B cell (primary cell): ENCODE results near the gene SFTPB. TPM values are rescaled to one million over a fixed set of nuclear protein-coding genes. Genes with fewer than 3 reads are reported as not detected.

ENCODE experiments used
- ATAC-seq: fragments of 200-7000 bp; cut with Tn5 transposase; one replicate; pipeline ENCODE4 v1.10.0; 2021; ENCODE audit warnings: low read depth, mild to moderate bottlenecking, moderate number of reproducible peaks, moderate library complexity
- CTCF ChIA-PET: fragments of 350-600 bp; sonication (Branson Sonifier 250); formaldehyde crosslinking; loops from one replicate; lab custom pipeline; 2021; ENCODE audit warnings: antibody characterized with exemption, inconsistent platforms; lab: Charles Lee
- POLR2A ChIA-PET: fragments of 350-600 bp; sonication (Branson Sonifier 250); formaldehyde crosslinking; loops from one replicate; lab custom pipeline; 2021; ENCODE audit warnings: antibody characterized with exemption; lab: Charles Lee
- DNase-seq: peaks from one replicate; pipeline ENCODE4 v3.0.0; 2013
- H2AFZ ChIP-seq: 2 replicates; pipeline ENCODE4 v1.6.1; 2012; ENCODE audit warnings: mild to moderate bottlenecking, low read depth, low read length; ENCODE audit not compliant: insufficient read depth, poor library complexity, severe bottlenecking
- H3K27ac ChIP-seq, 2 donors: 1 replicate in 1 of 2; 2 replicates in 1 of 2; pipeline ENCODE4 v1.5.1; 2012 to 2013; ENCODE audit warnings: low read length in 2 of 2, mild to moderate bottlenecking in 2 of 2, moderate library complexity in 1 of 2
- H3K27me3 ChIP-seq, 4 experiments: fragments of 200-600 bp in 1 of 4; sonication (generic) in 1 of 4; replicated peaks in 1 of 4; 1 replicate in 2 of 4; 2 replicates in 2 of 4; pipeline versions ENCODE4 v1.6.1 to v1.7.0; 2013 to 2016; ENCODE audit warnings: low read length in 3 of 4, mild to moderate bottlenecking in 2 of 4, mixed read lengths in 1 of 4, moderate library complexity in 1 of 4; ENCODE audit not compliant: insufficient read depth in 4 of 4, control insufficient read depth in 3 of 4; ENCODE audit errors: control extremely low read depth in 1 of 4
- H3K36me3 ChIP-seq, 2 experiments: replicated peaks in 1 of 2; 1 replicate in 1 of 2; 2 replicates in 1 of 2; pipeline versions ENCODE4 v1.6.1 to v1.7.1; 2013; ENCODE audit warnings: low read length in 1 of 2; ENCODE audit not compliant: insufficient read depth in 2 of 2, control insufficient read depth in 1 of 2; ENCODE audit errors: control extremely low read depth in 1 of 2, extremely low read depth in 1 of 2
- H3K4me1 ChIP-seq, 2 donors: fragments of 200-600 bp in 1 of 2; sonication (generic) in 1 of 2; 1 replicate in 1 of 2; 2 replicates in 1 of 2; pipeline versions ENCODE4 v1.5.1 to v1.6.1; 2013 to 2017; ENCODE audit warnings: low read length in 2 of 2; ENCODE audit not compliant: control insufficient read depth in 2 of 2, insufficient read depth in 2 of 2
- H3K4me2 ChIP-seq: replicated peaks from 2 replicates; pipeline ENCODE3; 2012; ENCODE audit warnings: mild to moderate bottlenecking, low read depth, low read length; ENCODE audit not compliant: poor library complexity, severe bottlenecking
- H3K4me3 ChIP-seq, 5 experiments: fragments of 200-600 bp in 1 of 5; sonication (generic) in 1 of 5; 1 replicate in 3 of 5; 2 replicates in 2 of 5; pipeline versions ENCODE4 v1.5.1 to v1.7.0; 2011 to 2016; ENCODE audit warnings: low read length in 4 of 5, mild to moderate bottlenecking in 4 of 5, low read depth in 2 of 5, control low read depth in 1 of 5, moderate library complexity in 1 of 5; ENCODE audit not compliant: insufficient read depth in 1 of 5; ENCODE audit errors: control extremely low read depth in 1 of 5, extremely low read depth in 1 of 5
- H3K79me2 ChIP-seq: fragments of 200-600 bp; sonication (generic); one replicate; pipeline ENCODE4 v1.6.0; 2016; ENCODE audit warnings: low read length; ENCODE audit not compliant: control insufficient read depth, insufficient read depth
- H3K9ac ChIP-seq: fragments of 200-600 bp; sonication (generic); 2 replicates; pipeline ENCODE4 v1.6.1; 2017; ENCODE audit warnings: mild to moderate bottlenecking, low read length, moderate library complexity
- H3K9me3 ChIP-seq, 3 donors: one replicate each; pipeline versions ENCODE4 v1.6.1 to v1.7.1; 2013; ENCODE audit warnings: low read length in 2 of 3; ENCODE audit not compliant: control insufficient read depth in 2 of 3, insufficient read depth in 1 of 3; ENCODE audit errors: control extremely low read depth in 1 of 3
- H4K20me1 ChIP-seq: 2 replicates; pipeline ENCODE4 v1.6.0; 2012; ENCODE audit warnings: mild to moderate bottlenecking, low read length; ENCODE audit not compliant: insufficient read depth, control insufficient read depth, poor library complexity, severe bottlenecking
- H3K27ac Mint-ChIP-seq: one replicate; pipeline ENCODE4 v1.8.0; 2021; ENCODE audit warnings: mixed read lengths
- H3K27me3 Mint-ChIP-seq: one replicate; pipeline ENCODE4 v1.8.0; 2021; ENCODE audit warnings: mixed read lengths
- H3K4me1 Mint-ChIP-seq: one replicate; pipeline ENCODE4 v1.8.0; 2021; ENCODE audit warnings: mixed read lengths
- H3K4me3 Mint-ChIP-seq: one replicate; pipeline ENCODE4 v1.8.0; 2021; ENCODE audit warnings: mixed read lengths
- H3K9me3 Mint-ChIP-seq: one replicate; pipeline ENCODE4 v1.8.0; 2022; ENCODE audit warnings: mixed read lengths; ENCODE audit not compliant: insufficient read depth
- CTCF ChIP-seq: fragments of 200-600 bp; IDR thresholded peaks from one replicate; pipeline ENCODE4 v1.8.0; 2022; ENCODE audit warnings: antibody characterized with exemption, mild to moderate bottlenecking
- EZH2 ChIP-seq: IDR thresholded peaks from 2 replicates; pipeline ENCODE4 v1.6.1; 2012; ENCODE audit warnings: borderline replicate concordance, low read depth, mild to moderate bottlenecking, moderate library complexity, low read length; ENCODE audit not compliant: insufficient read depth, poor library complexity, severe bottlenecking
- WGBS: methylation state at CpG from one replicate; pipeline ENCODE4 v1.1.5; 2013; ENCODE audit warnings: missing lambda C conversion rate; ENCODE audit not compliant: insufficient coverage; 5-methylcytosine and 5-hydroxymethylcytosine counted together
- intact Hi-C: fragments of 100-400 bp; cut with micrococcal nuclease; formaldehyde crosslinking; loops from one replicate; pipeline ENCODE4 v1.10.0; 2022
- polyA plus RNA-seq: library from polyadenylated mRNA; depleted of rRNA; stranded (reverse); fragments of >200 nt; gene quantifications from 2 replicates; pipeline ENCODE4 v1.2.3, GENCODE V29; 2012
- total RNA-seq, 2 donors: library from RNA; stranded (reverse); fragments of 120-200 nt in 1 of 2; gene quantifications; 1 replicate in 1 of 2; 2 replicates in 1 of 2; pipeline versions ENCODE4 v1.2.3 to v1.2.4, GENCODE V29; 2013 to 2022

The SFTPB gene
- total and polyA plus RNA-seq, 2 donors (not counting 1 experiment from before 2014, with no cell fraction given), result not detected

- Histone ChIP-seq H3K27ac (no peak overlapping the region), H3K79me2 (no peaks in the 10 kb centered on the region), H3K4me1 (peaks cover 0 to 7% of the 10 kb centered on the region in 2 donors), H4K20me1 (no peaks in the 10 kb centered on the region), H3K27me3 (peaks cover 0 to 17% (median 6%) of the 10 kb centered on the region in 4 experiments), H3K36me3 (no peaks in the 10 kb centered on the region), H3K9me3 (peaks cover 0 to 4% (median 0%) of the 10 kb centered on the region in 3 donors), H3K4me2 (no peak overlapping the region), H3K4me3 (no peak overlapping the region), H2AFZ (no peak overlapping the region), H3K9ac (no peak overlapping the region)
- no peak for DNase-seq
- WGBS, result 85% methylated on average over 4 of the region's 6 CpGs
- H3K9me3 Mint-ChIP-seq, result no peaks in the 10 kb centered on the region
- intact Hi-C loops, result no loop called here
- POLR2A ChIA-PET, result no interaction called here
- CTCF ChIA-PET, result interaction anchor here (1.4 to 2.1 kb wide), 2 partner anchors 19 to 31 kb away, joined by 3 to 12 read pairs; no protein-coding TSS in a partner anchor
- no peak overlapping the region for H3K27ac Mint-ChIP-seq
- no peak for ATAC-seq
- H3K4me3 Mint-ChIP-seq, result no peak overlapping the region
- peaks cover 18% of the 10 kb centered on the region for H3K27me3 Mint-ChIP-seq
- TF ChIP-seq CTCF (no peak), EZH2 (no peak)
- peaks cover 15% of the 10 kb centered on the region for H3K4me1 Mint-ChIP-seq
These were observed 8.0 kb upstream of the SFTPB start for GRCh38 chr2:85675866-85676548.

- H3K27ac ChIP-seq, result no peak overlapping the region
- Mint-ChIP-seq H3K27ac (no peak overlapping the region), H3K27me3 (peaks cover 12% of the 10 kb centered on the region), H3K4me1 (peaks cover 15% of the 10 kb centered on the region), H3K9me3 (no peaks in the 10 kb centered on the region), H3K4me3 (no peak overlapping the region)
- peaks cover 0 to 7% of the 10 kb centered on the region in 2 donors for H3K4me1 ChIP-seq
- peaks cover 0 to 12% (median 6%) of the 10 kb centered on the region in 4 experiments for H3K27me3 ChIP-seq
- CTCF ChIA-PET, result interaction anchor here (2.1 kb wide), 1 partner anchor 32 kb away, joined by 12 read pairs; no protein-coding TSS in a partner anchor
- no peaks in the 10 kb centered on the region for H3K79me2 ChIP-seq
- H4K20me1 ChIP-seq, result no peaks in the 10 kb centered on the region
- POLR2A ChIA-PET, result interaction anchor here (1.0 kb wide), 1 partner anchor 284 kb away, joined by 4 read pairs; no protein-coding TSS in a partner anchor
- peaks cover 0 to 4% (median 0%) of the 10 kb centered on the region in 3 donors for H3K9me3 ChIP-seq
- ATAC-seq (no peak), DNase-seq (no peak)
- no peak for TF ChIP-seq CTCF
- no peak for TF ChIP-seq EZH2
- H2AFZ ChIP-seq, result no peak overlapping the region
- H3K9ac ChIP-seq, result no peak overlapping the region
- no peak overlapping the region for H3K4me3 ChIP-seq
- no peaks in the 10 kb centered on the region for H3K36me3 ChIP-seq
- intact Hi-C loops, result no loop called here
- H3K4me2 ChIP-seq, result no peak overlapping the region
- WGBS, result 96% methylated on average over 5 of the region's 6 CpGs
These were observed 7.4 kb upstream of the SFTPB start for GRCh38 chr2:85675427-85675826.
